SK-N-SH (cell line): Measurements from ENCODE around the gene TP53BP2. TPM values are rescaled to one million over a fixed set of nuclear protein-coding genes. Genes with fewer than 3 reads are reported as not detected.

Source experiments
- CTCF ChIA-PET: fragments of 300-600, 350-600 bp; formaldehyde crosslinking; extraction: SDS; loops from one replicate; lab custom pipeline; 2021; lab: Yijun Ruan, JAX
- POLR2A ChIA-PET: fragments of 350-600 bp; sonication (Branson Sonifier 250); formaldehyde crosslinking; extraction: SDS; loops from one replicate; lab custom pipeline; 2020; ENCODE audit warnings: antibody characterized with exemption, inconsistent platforms; lab: Yijun Ruan, JAX
- DNase-seq: peaks from one replicate; pipeline ENCODE4 v3.0.0; 2012
- H2AFZ ChIP-seq: fragments of 200-600 bp; sonication (generic); 2 replicates; pipeline ENCODE4 v1.8.1; 2016; ENCODE audit warnings: antibody characterized with exemption, mild to moderate bottlenecking, low read depth
- H3F3A ChIP-seq: fragments of 200-600 bp; sonication (generic); replicated peaks from 2 replicates; pipeline ENCODE3; 2016; ENCODE audit warnings: antibody characterized with exemption, mild to moderate bottlenecking; ENCODE audit not compliant: insufficient read depth
- H3K27ac ChIP-seq, 2 experiments: fragments of 200-500 bp in 1 of 2; fragments of 200-600 bp in 1 of 2; sonication (Bioruptor generic) in 1 of 2; sonication (generic), shearing (Covaris generic) in 1 of 2; 2 replicates each; pipeline versions ENCODE4 v1.5.1 to v1.6.1; 2014 to 2016; ENCODE audit warnings: low read depth in 2 of 2, inconsistent platforms in 1 of 2, low read length in 1 of 2, mild to moderate bottlenecking in 1 of 2, mixed read lengths in 1 of 2
- H3K27me3 ChIP-seq: fragments of 200-600 bp; sonication (generic), shearing (Covaris generic); 2 replicates; pipeline ENCODE4 v1.6.1; 2016; ENCODE audit warnings: mixed run types; ENCODE audit not compliant: insufficient read depth
- H3K36me3 ChIP-seq, 2 experiments: fragments of 200-500 bp in 1 of 2; fragments of 200-600 bp in 1 of 2; sonication (Bioruptor generic) in 1 of 2; sonication (generic) in 1 of 2; replicated peaks in 1 of 2; 2 replicates each; pipeline versions ENCODE3 to v1.5.1; 2014 to 2016; ENCODE audit warnings: low read length in 1 of 2, mild to moderate bottlenecking in 1 of 2; ENCODE audit not compliant: insufficient read depth in 2 of 2, control insufficient read depth in 1 of 2
- H3K4me1 ChIP-seq, 2 experiments: fragments of 200-500 bp in 1 of 2; fragments of 200-600 bp in 1 of 2; sonication (Bioruptor generic) in 1 of 2; sonication (generic), shearing (Covaris generic) in 1 of 2; 2 replicates each; pipeline versions ENCODE4 v1.5.1 to v1.6.1; 2014 to 2016; ENCODE audit warnings: low read depth in 1 of 2, low read length in 1 of 2, mixed run types in 1 of 2; ENCODE audit not compliant: insufficient read depth in 2 of 2, control insufficient read depth in 1 of 2
- H3K4me2 ChIP-seq: fragments of 200-600 bp; sonication (generic), shearing (Covaris generic); 2 replicates; pipeline ENCODE4 v1.6.1; 2017; ENCODE audit warnings: mixed run types
- H3K4me3 ChIP-seq, 2 experiments: fragments of 200-500 bp in 1 of 2; fragments of 200-600 bp in 1 of 2; sonication (Bioruptor generic) in 1 of 2; sonication (generic), shearing (Covaris generic) in 1 of 2; 2 replicates each; pipeline versions ENCODE4 v1.5.1 to v1.8.1; 2014 to 2016; ENCODE audit warnings: low read depth in 2 of 2, inconsistent platforms in 1 of 2, low read length in 1 of 2, mild to moderate bottlenecking in 1 of 2, mixed read lengths in 1 of 2, moderate library complexity in 1 of 2
- H3K79me2 ChIP-seq: fragments of 200-600 bp; sonication (generic); 2 replicates; pipeline ENCODE4 v1.8.1; 2017; ENCODE audit warnings: mild to moderate bottlenecking; ENCODE audit not compliant: insufficient read depth
- H3K9ac ChIP-seq: fragments of 200-600 bp; sonication (generic); 2 replicates; pipeline ENCODE4 v1.6.1; 2017; ENCODE audit warnings: mixed run types
- H3K9me2 ChIP-seq: fragments of 200-600 bp; sonication (generic); 2 replicates; pipeline ENCODE4 v1.6.1; 2017; ENCODE audit warnings: mixed run types
- H3K9me3 ChIP-seq: fragments of 200-600 bp; sonication (generic); 2 replicates; pipeline ENCODE4 v1.6.1; 2017; ENCODE audit warnings: mixed run types, mild to moderate bottlenecking, moderate library complexity
- H4K20me1 ChIP-seq: fragments of 200-600 bp; sonication (generic); 2 replicates; pipeline ENCODE4 v1.6.1; 2017; ENCODE audit warnings: mild to moderate bottlenecking, mixed run types; ENCODE audit not compliant: insufficient read depth
- CTCF ChIP-seq: fragments of 200-600 bp; sonication (generic); IDR thresholded peaks from 2 replicates; pipeline ENCODE4 v1.6.1; 2017; ENCODE audit warnings: antibody characterized with exemption, mild to moderate bottlenecking, moderate library complexity
- ELF1 ChIP-seq: IDR thresholded peaks from 2 replicates; pipeline ENCODE4 v1.4.0; 2012
- EP300 ChIP-seq, 2 experiments: IDR thresholded peaks; 2 replicates each; pipeline versions ENCODE4 v1.4.0 to v1.6.1; 2012; ENCODE audit warnings: borderline replicate concordance in 1 of 2, low read depth in 1 of 2, low read length in 1 of 2
- EZH2phosphoT487 ChIP-seq: fragments of 200-600 bp; sonication (generic); IDR thresholded peaks from 2 replicates; pipeline ENCODE4 v1.6.1; 2017; ENCODE audit warnings: low read depth, mixed run types, mild to moderate bottlenecking, antibody characterized with exemption, moderate library complexity, borderline replicate concordance
- FOXJ3 ChIP-seq: sonication (generic); formaldehyde crosslinking; IDR thresholded peaks from 2 replicates; pipeline ENCODE4 v1.5.1; 2020; ENCODE audit warnings: mild to moderate bottlenecking, missing genetic modification reagents
- FOXM1 ChIP-seq: IDR thresholded peaks from 2 replicates; pipeline ENCODE4 v1.4.0; 2012; ENCODE audit warnings: low read depth, mild to moderate bottlenecking
- IRF3 ChIP-seq: fragments of 150-350 bp; IDR thresholded peaks from 2 replicates; pipeline ENCODE4 v1.6.1; 2016; ENCODE audit warnings: mild to moderate bottlenecking, low read depth, low read length
- MEF2A ChIP-seq: IDR thresholded peaks from 2 replicates; pipeline ENCODE4 v1.4.0; 2012; ENCODE audit warnings: low read depth, borderline replicate concordance
- PBX3 ChIP-seq: IDR thresholded peaks from 2 replicates; pipeline ENCODE4; 2012
- RAD21 ChIP-seq: IDR thresholded peaks from 2 replicates; pipeline ENCODE4 v1.6.1; 2012; ENCODE audit warnings: mild to moderate bottlenecking, low read length
- RCOR1 ChIP-seq: fragments of 150-350 bp; IDR thresholded peaks from 2 replicates; pipeline ENCODE4 v1.6.1; 2017; ENCODE audit warnings: antibody characterized with exemption, low read length
- RFX5 ChIP-seq: IDR thresholded peaks from 2 replicates; pipeline ENCODE4 v1.6.1; 2012; ENCODE audit warnings: mild to moderate bottlenecking, improper control_type of control experiment, low read length
- SIN3A ChIP-seq: IDR thresholded peaks from 2 replicates; pipeline ENCODE4 v1.6.1; 2012; ENCODE audit warnings: low read depth, mild to moderate bottlenecking, low read length, moderate library complexity, borderline replicate concordance
- TEAD4 ChIP-seq: IDR thresholded peaks from 2 replicates; pipeline ENCODE4 v1.4.0; 2012; ENCODE audit warnings: mild to moderate bottlenecking, borderline replicate concordance; ENCODE audit not compliant: insufficient read depth
- WGBS: methylation state at CpG from one replicate; pipeline ENCODE4 v1.1.6; 2017; ENCODE audit warnings: low lambda C conversion rate; 5-methylcytosine and 5-hydroxymethylcytosine counted together
- polyA plus RNA-seq, 3 experiments: library from polyadenylated mRNA; depleted of rRNA; stranded (reverse); fragments of >200 nt; gene quantifications; 2 replicates each; pipeline ENCODE4 v1.2.3, GENCODE V29; 2012
- TF ChIP-seq, protein P1 (sequence below): IDR thresholded peaks from 2 replicates; pipeline ENCODE4 v1.4.0; 2012; ENCODE audit warnings: low read depth

Gene TP53BP2
- polyA plus RNA-seq, 1 of the 3 experiments (the other 2 are of a cell fraction): 11.4 TPM

- no peaks in the 10 kb centered on the region for H3K4me1 ChIP-seq
- no peak overlapping the region for H3K9ac ChIP-seq
- POLR2A ChIA-PET: no interaction called here
- TF ChIP-seq SIN3A: no peak
- TF ChIP-seq RCOR1: no peak
- no peak for TF ChIP-seq IRF3
- TF ChIP-seq CTCF: no peak
- no peak for TF ChIP-seq FOXJ3 (CRISPR knock-in tag)
- no peak for TF ChIP-seq EZH2phosphoT487
- TF ChIP-seq RAD21: no peak
- TF ChIP-seq ELF1: no peak
- no peak for TF ChIP-seq PBX3
- TF ChIP-seq RFX5: no peak
- TF ChIP-seq EP300 (IDR thresholded peaks at IDR 0.05; ENCODE audit: borderline replicate concordance in 1 of 2, low read depth in 1 of 2, low read length in 1 of 2): no peak
- TF ChIP-seq MEF2A: no peak
- TF ChIP-seq, protein P1, sequence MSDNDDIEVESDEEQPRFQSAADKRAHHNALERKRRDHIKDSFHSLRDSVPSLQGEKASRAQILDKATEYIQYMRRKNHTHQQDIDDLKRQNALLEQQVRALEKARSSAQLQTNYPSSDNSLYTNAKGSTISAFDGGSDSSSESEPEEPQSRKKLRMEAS: no peak
- TF ChIP-seq FOXM1: no peak
- no peak for TF ChIP-seq TEAD4
- no peaks in the 10 kb centered on the region for H4K20me1 ChIP-seq
- no peak overlapping the region for H3K4me2 ChIP-seq
- no peak overlapping the region for H2AFZ ChIP-seq
- no peaks in the 10 kb centered on the region for H3K9me2 ChIP-seq
- H3K4me3 ChIP-seq: no peak overlapping the region
- 86% methylated on average over 4 of the region's 4 CpGs for WGBS
- H3K36me3 ChIP-seq: peaks cover 74 to 90% of the 10 kb centered on the region in 2 experiments
- DNase-seq: no peak
- 0 out of 2 replicates have a peak, but pooled peaks cover under 1% of the 10 kb centered on the region for H3K9me3 ChIP-seq
- no peak overlapping the region for H3K27ac ChIP-seq
- no peaks in the 10 kb centered on the region for H3K27me3 ChIP-seq
- peaks cover 7% of the 10 kb centered on the region for H3F3A ChIP-seq
- H3K79me2 ChIP-seq: no peaks in the 10 kb centered on the region
- CTCF ChIA-PET: interaction anchor here (0.6 to 2.3 kb wide), 4 partner anchors 9 to 669 kb away, joined by 3 to 10 read pairs (median 4); no protein-coding TSS in a partner anchor
Measured at GRCh38 chr1:223802602-223803001, 43.1 kb downstream of the TP53BP2 start.
